HCT116 (cell line): ENCODE measurements around the gene ZNF784. TPM values are rescaled to one million over a fixed set of nuclear protein-coding genes. Genes with fewer than 3 reads are reported as not detected.
A peak's percentile ranks its signal among the peaks of the same experiment; 100 is the strongest.

ENCODE experiments used
- ATAC-seq: fragments of 200-7000 bp; cut with Tn5 transposase; 2 replicates; pipeline ENCODE4 v1.9.1; 2020; ENCODE audit warnings: mild to moderate bottlenecking, moderate library complexity
- BruUV-seq: library from RNA; stranded (reverse); fragments of 400-500 nt; replicated peaks from 2 replicates; lab custom pipeline; 2021; lab: Mats Ljungman, UMichigan
- CTCF ChIA-PET: fragments of 300-600 bp; sonication (Branson Sonifier 250); formaldehyde crosslinking; loops from one replicate; lab custom pipeline; 2021; ENCODE audit warnings: antibody characterized with exemption; lab: Charles Lee
- POLR2A ChIA-PET: fragments of 300-600, 350-600 bp; sonication (Branson Sonifier 250); formaldehyde crosslinking; loops from one replicate; lab custom pipeline; 2021; ENCODE audit warnings: antibody characterized with exemption; lab: Charles Lee
- RAD21 ChIA-PET, 2 experiments: fragments of 300-600 bp; sonication (Branson Sonifier 250); formaldehyde crosslinking; loops; one replicate each; lab custom pipeline; 2023; ENCODE audit warnings: low total read pairs in 2 of 2; ENCODE audit not compliant: uncharacterized antibody in 2 of 2, unreplicated experiment in 2 of 2, low non-redundant PET in 1 of 2; lab: Charles Lee
- DNase-seq: peaks from one replicate; pipeline ENCODE4 v3.0.0-alpha.2; 2010; ENCODE audit warnings: low read depth, low spot score
- H2AFZ ChIP-seq: fragments of 200-600 bp; shearing (Covaris generic), sonication (generic); 2 replicates; pipeline ENCODE4 v1.6.1; 2017; ENCODE audit warnings: low read depth, mixed run types, mixed read lengths, antibody characterized with exemption, low read length; ENCODE audit not compliant: poor library complexity, severe bottlenecking
- H3K27ac ChIP-seq: 2 replicates; pipeline ENCODE4 v1.5.1; 2012; ENCODE audit warnings: low read depth, low read length
- H3K27me3 ChIP-seq: fragments of 200-600 bp; sonication (generic); 2 replicates; pipeline ENCODE4 v1.6.1; 2016; ENCODE audit warnings: mixed run types, low read length, mixed read lengths; ENCODE audit not compliant: insufficient read depth
- H3K36me3 ChIP-seq, 2 experiments: fragments of 200-500 bp in 1 of 2; fragments of 200-600 bp in 1 of 2; sonication (Bioruptor generic) in 1 of 2; sonication (generic) in 1 of 2; 2 replicates each; pipeline versions ENCODE4 v1.5.1 to v1.6.1; 2014 to 2016; ENCODE audit warnings: low read length in 2 of 2, inconsistent platforms in 1 of 2, mixed read lengths in 1 of 2, mixed run types in 1 of 2; ENCODE audit not compliant: insufficient read depth in 2 of 2, control insufficient read depth in 1 of 2
- H3K4me1 ChIP-seq, 2 experiments: fragments of 200-600 bp in 1 of 2; sonication (generic) in 1 of 2; 2 replicates each; pipeline versions ENCODE4 v1.5.1 to v1.6.1; 2012 to 2017; ENCODE audit warnings: low read length in 2 of 2, inconsistent platforms in 1 of 2, mild to moderate bottlenecking in 1 of 2, mixed read lengths in 1 of 2, mixed run types in 1 of 2, moderate library complexity in 1 of 2; ENCODE audit not compliant: insufficient read depth in 2 of 2, control insufficient read depth in 1 of 2
- H3K4me2 ChIP-seq: fragments of 200-600 bp; sonication (generic); 2 replicates; pipeline ENCODE4 v1.6.1; 2017; ENCODE audit warnings: mixed run types, low read length, mixed read lengths
- H3K4me3 ChIP-seq, 2 experiments: fragments of 200-600 bp in 1 of 2; sonication (generic) in 1 of 2; replicated peaks in 1 of 2; 2 replicates each; pipeline ENCODE4 v1.5.1; 2011 to 2016; ENCODE audit warnings: low read length in 2 of 2, control low read depth in 1 of 2, low read depth in 1 of 2, mild to moderate bottlenecking in 1 of 2, mixed read lengths in 1 of 2, mixed run types in 1 of 2
- H3K79me2 ChIP-seq: fragments of 200-600 bp; sonication (generic); 2 replicates; pipeline ENCODE4 v1.6.1; 2017; ENCODE audit warnings: mild to moderate bottlenecking, mixed run types, low read length, moderate library complexity, mixed read lengths; ENCODE audit not compliant: insufficient read depth
- H3K9ac ChIP-seq: fragments of 200-600 bp; sonication (generic); 2 replicates; pipeline ENCODE4 v1.6.1; 2016; ENCODE audit warnings: low read length, mixed read lengths
- H3K9me2 ChIP-seq: fragments of 200-600 bp; sonication (generic), shearing (Covaris generic); 2 replicates; pipeline ENCODE4 v1.6.1; 2017; ENCODE audit warnings: mixed run types, mild to moderate bottlenecking, moderate library complexity; ENCODE audit not compliant: insufficient read depth
- H3K9me3 ChIP-seq, 2 experiments: fragments of 200-500 bp in 1 of 2; fragments of 200-600 bp in 1 of 2; sonication (Bioruptor generic) in 1 of 2; sonication (generic) in 1 of 2; 2 replicates each; pipeline ENCODE4 v1.6.1; 2014 to 2017; ENCODE audit warnings: low read length in 2 of 2, mixed read lengths in 2 of 2, inconsistent platforms in 1 of 2, low read depth in 1 of 2, mild to moderate bottlenecking in 1 of 2, mixed run types in 1 of 2, moderate library complexity in 1 of 2; ENCODE audit not compliant: control insufficient read depth in 1 of 2, insufficient read depth in 1 of 2
- H4K20me1 ChIP-seq: fragments of 200-600 bp; sonication (generic), shearing (Covaris generic); 2 replicates; pipeline ENCODE4 v1.6.1; 2017; ENCODE audit warnings: mixed run types, mild to moderate bottlenecking, moderate library complexity; ENCODE audit not compliant: insufficient read depth
- CTCF ChIP-seq, 3 experiments: fragments of 200-600 bp in 1 of 3; sonication (generic) in 1 of 3; IDR thresholded peaks in 2 of 3; conservative IDR thresholded peaks in 1 of 3; 2 replicates each; pipeline ENCODE4 v1.5.1; 2012 to 2017; ENCODE audit warnings: low read depth in 2 of 3, low read length in 2 of 3, antibody characterized with exemption in 1 of 3, borderline replicate concordance in 1 of 3, control low read depth in 1 of 3, mild to moderate bottlenecking in 1 of 3, mixed read lengths in 1 of 3, mixed run types in 1 of 3, moderate library complexity in 1 of 3; ENCODE audit not compliant: insufficient read depth in 1 of 3
- EZH2phosphoT487 ChIP-seq: fragments of 200-600 bp; IDR thresholded peaks from 2 replicates; pipeline ENCODE4 v1.6.1; 2018; ENCODE audit warnings: antibody characterized with exemption, borderline replicate concordance
- POLR2A ChIP-seq: IDR thresholded peaks from 2 replicates; pipeline ENCODE4 v1.7.0; 2011; ENCODE audit warnings: borderline replicate concordance; ENCODE audit not compliant: insufficient read depth, insufficient read length; ENCODE audit errors: extremely low read depth
- RAD21 ChIP-seq: IDR thresholded peaks from 2 replicates; pipeline ENCODE4 v1.6.1; 2012; ENCODE audit warnings: low read depth, mild to moderate bottlenecking
- SP1 ChIP-seq: IDR thresholded peaks from 2 replicates; pipeline ENCODE4 v1.6.1; 2012; ENCODE audit warnings: low read depth
- ZBTB33 ChIP-seq: IDR thresholded peaks from 2 replicates; pipeline ENCODE4 v1.6.1; 2011; ENCODE audit warnings: mild to moderate bottlenecking, low read length, moderate library complexity; ENCODE audit not compliant: insufficient replicate concordance; ENCODE audit errors: extremely low read depth
- ZNF274 ChIP-seq: fragments of 200-500 bp; sonication (Bioruptor generic); IDR thresholded peaks from 2 replicates; pipeline ENCODE4 v1.6.1; 2014; ENCODE audit warnings: mild to moderate bottlenecking, low read depth, low read length, inconsistent platforms
- intact Hi-C: fragments of 100-400 bp; cut with micrococcal nuclease; formaldehyde crosslinking; loops from 2 replicates; pipeline ENCODE4 v1.10.0; 2022
- total RNA-seq: library from RNA; stranded (reverse); gene quantifications from one replicate; pipeline ENCODE4 v1.2.1, GENCODE V29; 2021; ENCODE audit not compliant: unreplicated experiment

ZNF784 gene
- total RNA-seq, 1 experiment from 2014 or later = 5.3 TPM

DNA sequence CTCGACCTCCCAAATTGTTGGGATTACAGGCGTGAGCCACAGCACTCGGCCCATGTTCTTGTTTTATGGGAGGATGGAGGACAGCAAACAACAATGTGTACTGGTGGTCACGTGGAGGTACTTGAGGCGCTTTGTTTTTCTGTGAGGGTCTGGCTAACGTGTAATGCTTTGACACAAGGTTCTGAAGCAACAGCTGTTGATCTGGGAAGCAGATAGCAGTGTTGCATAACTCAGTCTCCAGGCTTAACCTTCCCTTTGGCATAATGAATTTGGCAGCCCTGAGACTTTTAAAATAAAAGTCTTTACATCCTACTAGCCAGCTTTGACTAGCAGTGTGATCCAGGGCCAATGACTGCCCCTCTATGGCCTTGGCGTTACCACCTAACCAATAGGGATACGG lies 9.5 kb upstream of the ZNF784 start (continued):
- TF ChIP-seq CTCF (IDR thresholded peaks at IDR 0.05 in 2 of 3, conservative IDR thresholded peaks at IDR 0.05 in 1 of 3; ENCODE audit: borderline replicate concordance in 1 of 3, insufficient read depth in 1 of 3, low read depth in 2 of 3, low read length in 2 of 3) = no peak
- TF ChIP-seq ZNF274 = no peak
- no peak for TF ChIP-seq POLR2A
- TF ChIP-seq SP1 = no peak

DNA sequence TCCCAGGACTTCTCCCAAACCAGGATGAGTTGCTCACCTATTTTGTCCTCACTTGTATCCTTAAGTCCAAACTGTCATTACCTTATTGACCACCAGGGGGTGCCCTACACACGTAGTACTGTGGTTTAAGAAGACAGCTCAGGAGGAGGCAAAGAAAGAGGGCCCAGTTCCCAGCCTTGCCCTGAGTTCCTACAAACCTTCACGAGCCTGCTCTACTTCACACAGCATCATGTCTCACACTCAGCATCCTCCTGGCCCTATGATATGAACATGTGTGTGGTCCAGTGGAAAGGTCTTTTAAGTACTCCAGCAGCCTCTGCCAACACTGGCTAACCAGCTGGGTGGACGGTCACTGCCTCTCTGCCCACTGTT lies 8.1 kb upstream of the ZNF784 start:
- peak overlapping the region; percentile 40; the same call in 1 of the 2 replicates for H3K9ac ChIP-seq
- H4K20me1 ChIP-seq = no peaks in the 10 kb centered on the region
- no peak overlapping the region; the same call in 1 of the 2 replicates for H3K27ac ChIP-seq
- DNase-seq = peak; percentile 95
- H3K27me3 ChIP-seq = no peaks in the 10 kb centered on the region
- ChIA-PET RAD21 (interaction anchor here (0.5 to 1.4 kb wide), 4 partner anchors 22 to 166 kb away, joined by 3 to 6 read pairs (median 4); no protein-coding TSS in a partner anchor), POLR2A (interaction anchor here (0.7 to 2.0 kb wide), 4 partner anchors 8 to 486 kb away, joined by 3 to 9 read pairs (median 6); partner anchors contain the start of genes U2AF2 and ZNF784), CTCF (interaction anchor here (0.6 to 4.6 kb wide), 19 partner anchors 8 to 751 kb away, joined by 3 to 28 read pairs (median 6); partner anchors contain the start of genes FIZ1, ISOC2, RDH13 and U2AF2)
- peak overlapping the region in 1 of 2 experiments; percentile 19; a peak in 2 of 4 replicates for H3K4me3 ChIP-seq
- TF ChIP-seq CTCF (IDR thresholded peaks at IDR 0.05 in 2 of 3, conservative IDR thresholded peaks at IDR 0.05 in 1 of 3; ENCODE audit: borderline replicate concordance in 1 of 3, insufficient read depth in 1 of 3, low read depth in 2 of 3, low read length in 2 of 3) (peak; percentile 71 to 89 (median 86)), RAD21 (peak; percentile 73), EZH2phosphoT487 (no peak), ZBTB33 (no peak), ZNF274 (no peak)
- peak overlapping the region; percentile 80 for H2AFZ ChIP-seq
- H3K79me2 ChIP-seq = peaks cover 28% of the 10 kb centered on the region
- intact Hi-C loops = loop anchor here (1.0 to 10.0 kb wide), 5 partner anchors 21 to 978 kb away; partner anchors contain the start of gene TNNT1
- peak overlapping the region; percentile 62 for H3K4me2 ChIP-seq
- H3K36me3 ChIP-seq = 0 out of 4 replicates have a peak, but pooled peaks cover 0 to 3% of the 10 kb centered on the region in 2 experiments
- peak; percentile 69 for ATAC-seq
- peaks cover 22 to 36% of the 10 kb centered on the region in 2 experiments for H3K4me1 ChIP-seq
- no peaks in the 10 kb centered on the region for H3K9me3 ChIP-seq
- H3K9me2 ChIP-seq = no peaks in the 10 kb centered on the region
- BruUV-seq = no TSS peak
